Common myeloid progenitor, CD34-positive (primary cell): ENCODE measurements around the gene EFTUD2.

ENCODE experiments used
- CTCF ChIA-PET: fragments of 350-600 bp; sonication (Branson Sonifier 250); formaldehyde crosslinking; loops from one replicate; lab custom pipeline; 2021; ENCODE audit warnings: antibody characterized with exemption; lab: Charles Lee
- POLR2A ChIA-PET: fragments of 350-600 bp; sonication (Branson Sonifier 250); formaldehyde crosslinking; loops from one replicate; lab custom pipeline; 2021; ENCODE audit warnings: antibody characterized with exemption; lab: Charles Lee
- DNase-seq, 3 donors: peaks; one replicate each; pipeline versions ENCODE4 v3.0.0 to v3.0.0-alpha.2; 2013
- H3K27ac ChIP-seq, 2 experiments: 1 replicate in 1 of 2; 2 replicates in 1 of 2; pipeline ENCODE4 v1.7.0; 2013; ENCODE audit warnings: inconsistent platforms in 2 of 2, low read length in 2 of 2, mild to moderate bottlenecking in 2 of 2, low read depth in 1 of 2, moderate library complexity in 1 of 2; ENCODE audit not compliant: severe bottlenecking in 2 of 2, insufficient read depth in 1 of 2, poor library complexity in 1 of 2
- H3K27me3 ChIP-seq, 5 experiments: replicated peaks in 2 of 5; 1 replicate in 3 of 5; 2 replicates in 2 of 5; pipeline versions ENCODE4 v1.6.1 to v1.7.0; 2013; ENCODE audit warnings: low read length in 4 of 5, mild to moderate bottlenecking in 2 of 5, moderate library complexity in 2 of 5, inconsistent platforms in 1 of 5; ENCODE audit not compliant: insufficient read depth in 5 of 5, control insufficient read depth in 4 of 5
- H3K36me3 ChIP-seq, 4 experiments: 1 replicate in 2 of 4; 2 replicates in 2 of 4; pipeline versions ENCODE4 v1.6.1 to v1.7.0; 2013; ENCODE audit warnings: low read length in 3 of 4, control low read depth in 1 of 4, mild to moderate bottlenecking in 1 of 4; ENCODE audit not compliant: control insufficient read depth in 4 of 4, insufficient read depth in 4 of 4
- H3K4me1 ChIP-seq, 4 experiments: 1 replicate in 3 of 4; 2 replicates in 1 of 4; pipeline versions ENCODE4 v1.6.1 to v1.7.1; 2013; ENCODE audit warnings: low read length in 3 of 4, mild to moderate bottlenecking in 3 of 4, control low read depth in 1 of 4, inconsistent platforms in 1 of 4, moderate library complexity in 1 of 4; ENCODE audit not compliant: control insufficient read depth in 4 of 4, insufficient read depth in 4 of 4; ENCODE audit errors: control extremely low read depth in 1 of 4
- H3K4me3 ChIP-seq, 7 experiments: 1 replicate in 4 of 7; 2 replicates in 3 of 7; pipeline versions ENCODE4 v1.5.1 to v1.7.0; 2013; ENCODE audit warnings: mild to moderate bottlenecking in 7 of 7, low read length in 6 of 7, moderate library complexity in 6 of 7, inconsistent platforms in 2 of 7, low read depth in 2 of 7, control low read depth in 1 of 7; ENCODE audit not compliant: insufficient read depth in 4 of 7, control insufficient read depth in 1 of 7; ENCODE audit errors: extremely low read depth in 1 of 7
- H3K9me3 ChIP-seq, 5 experiments: 1 replicate in 4 of 5; 2 replicates in 1 of 5; pipeline versions ENCODE4 v1.6.1 to v1.7.1; 2013; ENCODE audit warnings: low read length in 4 of 5, mild to moderate bottlenecking in 2 of 5, inconsistent platforms in 1 of 5, low read depth in 1 of 5, moderate library complexity in 1 of 5; ENCODE audit not compliant: control insufficient read depth in 4 of 5, insufficient read depth in 2 of 5; ENCODE audit errors: control extremely low read depth in 1 of 5
- WGBS: methylation state at CpG from one replicate; pipeline ENCODE4 v1.1.5; 2013; ENCODE audit not compliant: insufficient coverage; 5-methylcytosine and 5-hydroxymethylcytosine counted together

The EFTUD2 gene

DNA sequence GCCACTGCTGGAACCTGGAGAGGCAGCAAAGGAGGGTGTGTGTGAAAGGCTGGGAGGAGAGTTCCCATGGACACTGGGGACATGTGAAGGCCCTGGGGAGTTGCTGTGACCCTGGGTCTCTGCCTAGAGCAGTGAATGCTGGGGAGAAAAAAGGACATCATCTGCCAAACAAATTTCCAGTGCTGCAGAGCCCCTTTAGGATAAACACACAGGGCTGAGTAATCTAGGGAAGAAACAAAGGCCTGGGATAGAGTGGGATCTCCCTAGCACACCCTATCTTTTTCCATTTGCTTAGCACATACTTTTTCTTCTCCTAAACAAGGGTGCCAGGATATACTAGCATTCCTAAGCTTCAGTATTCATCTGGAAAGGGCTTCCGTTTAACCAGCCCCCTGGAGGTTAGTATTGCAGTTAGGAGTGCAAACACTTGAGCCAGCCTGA lies 54.8 kb downstream of the EFTUD2 start:
- H3K4me1 ChIP-seq: no peaks in the 10 kb centered on the region
- POLR2A ChIA-PET: no interaction called here
- no peak overlapping the region for H3K4me3 ChIP-seq
- H3K27me3 ChIP-seq: peaks cover 0 to 3% (median 0%) of the 10 kb centered on the region in 5 experiments
- WGBS: 100% methylated on average over 1 of the region's 1 CpG
- no peak for DNase-seq
- no peak overlapping the region for H3K27ac ChIP-seq
- peaks cover 0 to 8% (median 3%) of the 10 kb centered on the region in 4 experiments for H3K36me3 ChIP-seq
- CTCF ChIA-PET: interaction anchor here (1.3 kb wide), 1 partner anchor 23 kb away, joined by 3 read pairs; no protein-coding TSS in a partner anchor
- no peaks in the 10 kb centered on the region for H3K9me3 ChIP-seq

DNA sequence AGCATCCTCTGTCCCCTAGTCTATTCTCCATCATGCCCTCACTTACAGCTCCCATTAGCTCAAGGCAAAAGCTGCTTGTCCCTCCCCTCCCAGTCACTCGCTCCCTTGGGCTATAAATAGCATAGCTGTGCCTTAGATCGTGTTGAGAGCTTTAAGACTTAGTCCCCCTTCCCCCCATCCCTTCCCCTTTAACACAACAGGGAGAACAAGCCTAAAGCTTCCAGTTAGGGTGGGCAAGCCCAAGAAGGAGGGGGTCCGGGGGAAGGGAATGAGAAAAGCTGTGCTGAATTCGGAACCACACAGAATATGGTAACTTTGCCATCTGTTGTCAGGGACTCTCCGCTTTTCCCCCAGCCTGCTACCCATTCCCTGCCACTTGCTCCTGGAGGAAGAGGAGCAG lies 56.5 kb downstream of the EFTUD2 start:
- ChIA-PET POLR2A (no interaction called here), CTCF (no interaction called here)
- Histone ChIP-seq H3K9me3 (no peaks in the 10 kb centered on the region), H3K4me3 (no peak overlapping the region), H3K27ac (no peak overlapping the region), H3K4me1 (no peaks in the 10 kb centered on the region), H3K36me3 (peaks cover 0 to 4% (median 0%) of the 10 kb centered on the region in 4 experiments), H3K27me3 (peaks cover 0 to 3% (median 0%) of the 10 kb centered on the region in 5 experiments)
- WGBS: 68% methylated on average over 4 of the region's 5 CpGs
- DNase-seq: no peak

DNA sequence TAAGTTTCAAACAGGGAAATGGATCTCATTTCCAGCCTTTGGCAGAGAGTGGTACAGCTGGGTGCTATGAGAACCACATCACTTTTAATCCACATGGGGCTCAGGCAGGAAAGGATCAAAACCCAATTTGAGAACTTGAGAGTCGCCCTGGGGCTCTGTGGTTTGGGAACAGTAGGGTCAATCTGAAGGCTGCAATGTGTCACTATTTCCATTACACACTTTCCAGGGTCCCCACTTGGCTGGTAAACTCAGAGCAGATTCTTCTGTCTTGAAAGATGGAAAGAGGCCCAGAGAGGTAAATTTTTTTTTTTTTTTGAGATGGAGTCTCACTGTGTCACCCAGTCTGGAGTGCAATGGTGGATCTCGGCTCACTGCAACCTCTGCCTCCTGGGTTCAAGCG lies 58.3 kb downstream of the EFTUD2 start:
- Histone ChIP-seq H3K27me3 (peaks cover 0 to 3% (median 0%) of the 10 kb centered on the region in 5 experiments), H3K9me3 (no peaks in the 10 kb centered on the region), H3K27ac (no peak overlapping the region), H3K4me3 (no peak overlapping the region), H3K4me1 (no peaks in the 10 kb centered on the region), H3K36me3 (no peaks in the 10 kb centered on the region)
- ChIA-PET POLR2A (interaction anchor here (0.7 kb wide), 1 partner anchor 634 kb away, joined by 3 read pairs; no protein-coding TSS in a partner anchor), CTCF (interaction anchor here (0.7 to 1.2 kb wide), 3 partner anchors 9 to 62 kb away, joined by 3 read pairs; no protein-coding TSS in a partner anchor)
- DNase-seq: no peak
- 74% methylated on average over 3 of the region's 3 CpGs for WGBS

DNA sequence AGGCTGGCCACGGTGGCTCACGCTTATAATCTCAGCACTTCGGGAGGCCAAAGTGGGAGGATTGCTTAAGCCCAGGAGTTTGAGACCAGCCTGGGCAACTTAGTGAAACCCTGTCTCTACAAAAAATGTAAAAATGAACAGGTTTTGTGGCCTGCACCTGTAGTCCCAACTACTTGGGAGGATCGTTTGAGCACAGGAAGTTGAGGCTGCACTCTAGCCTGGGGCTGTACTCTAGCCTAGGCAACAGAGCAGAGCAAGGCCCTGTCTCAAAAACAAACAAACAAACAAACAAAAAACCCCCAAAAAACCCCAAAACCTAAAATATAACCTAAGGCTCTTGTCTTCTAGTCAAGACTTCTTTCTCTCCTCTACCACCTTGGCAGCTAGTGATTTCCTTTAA lies 59.0 kb downstream of the EFTUD2 start:
- Histone ChIP-seq H3K4me1 (no peaks in the 10 kb centered on the region), H3K36me3 (no peaks in the 10 kb centered on the region), H3K9me3 (no peaks in the 10 kb centered on the region), H3K27ac (no peak overlapping the region), H3K4me3 (no peak overlapping the region), H3K27me3 (peaks cover 0 to 5% (median 0%) of the 10 kb centered on the region in 5 experiments)
- CTCF ChIA-PET: interaction anchor here (0.7 to 1.2 kb wide), 3 partner anchors 8 to 61 kb away, joined by 3 read pairs; no protein-coding TSS in a partner anchor
- POLR2A ChIA-PET: interaction anchor here (0.7 kb wide), 1 partner anchor 634 kb away, joined by 3 read pairs; no protein-coding TSS in a partner anchor
- WGBS: 93% methylated on average over 4 of the region's 4 CpGs
- no peak for DNase-seq

DNA sequence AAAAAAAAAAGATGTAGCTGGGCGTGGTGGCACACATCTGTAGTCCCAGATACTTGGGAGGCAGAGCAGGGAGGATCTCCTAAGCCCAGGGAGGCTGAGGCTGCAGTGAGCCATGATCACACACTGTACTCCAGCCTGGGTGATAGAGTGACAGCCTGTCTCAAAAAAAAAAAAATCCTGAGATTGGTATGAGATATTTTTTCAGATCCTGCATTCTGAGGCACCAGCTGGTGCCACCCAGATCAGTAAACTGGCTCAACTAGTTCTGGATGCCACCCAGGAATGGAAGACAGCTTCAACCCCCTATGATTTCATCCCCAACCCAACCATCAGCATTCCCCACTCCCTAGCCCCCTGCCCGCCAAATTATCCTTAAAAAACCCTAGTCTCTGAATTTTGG lies 62.0 kb downstream of the EFTUD2 start:
- no peaks in the 10 kb centered on the region for H3K4me1 ChIP-seq
- H3K4me3 ChIP-seq: no peak overlapping the region
- peaks cover 0 to 19% (median 0%) of the 10 kb centered on the region in 5 experiments for H3K27me3 ChIP-seq
- no peak overlapping the region for H3K27ac ChIP-seq
- DNase-seq: no peak
- no CpG with 5 or more reads among the region's 2 CpGs for WGBS
- no peaks in the 10 kb centered on the region for H3K36me3 ChIP-seq
- CTCF ChIA-PET: interaction anchor here (0.6 to 1.6 kb wide), 2 partner anchors 8 to 191 kb away, joined by 3 to 4 read pairs; no protein-coding TSS in a partner anchor
- POLR2A ChIA-PET: interaction anchor here (0.6 kb wide), 1 partner anchor 42 kb away, joined by 3 read pairs; no protein-coding TSS in a partner anchor
- no peaks in the 10 kb centered on the region for H3K9me3 ChIP-seq

DNA sequence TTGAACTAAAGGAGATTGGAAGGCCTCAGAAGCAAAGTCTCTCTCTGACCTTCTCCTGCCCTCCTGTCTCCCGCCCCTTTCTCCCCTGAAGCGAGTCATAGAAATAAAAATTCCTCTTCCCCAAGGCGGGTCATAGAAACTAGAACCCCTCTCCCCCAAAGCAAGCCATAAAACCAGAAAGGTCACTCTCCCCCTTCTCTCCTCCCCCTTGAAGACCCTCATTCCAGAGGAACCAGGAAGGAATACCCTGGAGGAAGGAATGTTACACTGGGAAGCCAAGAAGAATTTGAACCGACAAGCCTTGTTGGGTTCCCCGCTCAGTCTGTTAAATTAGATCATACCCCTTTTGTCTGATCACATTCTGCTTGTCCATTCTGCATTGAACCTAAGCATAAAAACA lies 66.4 kb downstream of the EFTUD2 start:
- CTCF ChIA-PET: interaction anchor here (0.7 to 1.8 kb wide), 4 partner anchors 10 to 143 kb away, joined by 3 to 5 read pairs (median 3); partner anchors contain the start of gene CCDC43
- POLR2A ChIA-PET: no interaction called here
- WGBS: 100% methylated on average over 1 of the region's 5 CpGs

DNA sequence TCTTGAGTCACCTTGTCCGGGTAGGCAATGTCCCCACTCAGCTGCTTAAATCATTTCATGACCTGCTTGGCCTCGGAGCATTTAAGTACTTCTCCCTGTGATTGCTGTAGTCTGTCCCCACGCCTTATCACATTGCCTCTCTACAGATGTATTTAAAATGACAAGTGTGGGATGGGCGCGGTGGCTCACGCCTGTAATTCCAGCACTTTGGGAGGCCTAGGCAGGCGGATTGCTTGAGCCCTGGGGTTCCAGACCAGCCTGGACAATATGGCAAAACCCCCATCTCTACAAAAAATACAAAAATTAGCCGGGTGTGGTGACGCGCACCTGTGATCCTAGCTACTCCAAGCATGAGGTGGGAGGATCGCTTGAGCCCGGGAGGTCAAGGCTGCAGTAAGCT lies 67.9 kb downstream of the EFTUD2 start:
- H3K9me3 ChIP-seq: no peaks in the 10 kb centered on the region
- H3K27ac ChIP-seq: no peak overlapping the region
- POLR2A ChIA-PET: no interaction called here
- 89% methylated on average over 9 of the region's 12 CpGs for WGBS
- H3K36me3 ChIP-seq: no peaks in the 10 kb centered on the region
- peak in 2 of 3 donors; percentile 14 to 17 for DNase-seq
- peaks cover 2 to 18% (median 14%) of the 10 kb centered on the region in 4 experiments for H3K4me1 ChIP-seq
- CTCF ChIA-PET: interaction anchor here (1.4 kb wide), 1 partner anchor 51 kb away, joined by 3 read pairs; no protein-coding TSS in a partner anchor
- H3K4me3 ChIP-seq: no peak overlapping the region
- peaks cover 14 to 74% (median 25%) of the 10 kb centered on the region in 5 experiments for H3K27me3 ChIP-seq

More for the DNA sequence above, 66.4 kb downstream of the EFTUD2 start:
- H3K9me3 ChIP-seq: no peaks in the 10 kb centered on the region
- peaks cover 14 to 62% (median 21%) of the 10 kb centered on the region in 5 experiments for H3K27me3 ChIP-seq
- peaks cover 2 to 18% (median 14%) of the 10 kb centered on the region in 4 experiments for H3K4me1 ChIP-seq
- no peaks in the 10 kb centered on the region for H3K36me3 ChIP-seq
- no peak for DNase-seq
- H3K4me3 ChIP-seq: no peak overlapping the region
- H3K27ac ChIP-seq: no peak overlapping the region
